Lower leg skin (tissue), 3 donors: ENCODE data around the gene NKAIN2.
"Not testable (repeated sequence)": the region's sequence is repeated elsewhere in the genome, so short reads cannot be mapped to it uniquely, and the experiment has no call there.

Source experiments
- POLR2A ChIP-seq, 2 donors: fragments of 450-650 bp; IDR thresholded peaks; one replicate each; pipeline ENCODE4 v1.6.1; 2016 to 2017; ENCODE audit warnings: antibody characterized with exemption in 2 of 2, mild to moderate bottlenecking in 1 of 2, moderate library complexity in 1 of 2
- TF ChIP-seq, protein P1 (sequence below), 3 donors: fragments of 450-650 bp; IDR thresholded peaks; one replicate each; pipeline ENCODE4 v1.5.1; 2016; ENCODE audit warnings: antibody characterized with exemption in 3 of 3, mild to moderate bottlenecking in 3 of 3, moderate library complexity in 2 of 3

GRCh38 chr6:124464600-124464999 lies 660.9 kb downstream of the NKAIN2 start:
- TF ChIP-seq, protein P1, sequence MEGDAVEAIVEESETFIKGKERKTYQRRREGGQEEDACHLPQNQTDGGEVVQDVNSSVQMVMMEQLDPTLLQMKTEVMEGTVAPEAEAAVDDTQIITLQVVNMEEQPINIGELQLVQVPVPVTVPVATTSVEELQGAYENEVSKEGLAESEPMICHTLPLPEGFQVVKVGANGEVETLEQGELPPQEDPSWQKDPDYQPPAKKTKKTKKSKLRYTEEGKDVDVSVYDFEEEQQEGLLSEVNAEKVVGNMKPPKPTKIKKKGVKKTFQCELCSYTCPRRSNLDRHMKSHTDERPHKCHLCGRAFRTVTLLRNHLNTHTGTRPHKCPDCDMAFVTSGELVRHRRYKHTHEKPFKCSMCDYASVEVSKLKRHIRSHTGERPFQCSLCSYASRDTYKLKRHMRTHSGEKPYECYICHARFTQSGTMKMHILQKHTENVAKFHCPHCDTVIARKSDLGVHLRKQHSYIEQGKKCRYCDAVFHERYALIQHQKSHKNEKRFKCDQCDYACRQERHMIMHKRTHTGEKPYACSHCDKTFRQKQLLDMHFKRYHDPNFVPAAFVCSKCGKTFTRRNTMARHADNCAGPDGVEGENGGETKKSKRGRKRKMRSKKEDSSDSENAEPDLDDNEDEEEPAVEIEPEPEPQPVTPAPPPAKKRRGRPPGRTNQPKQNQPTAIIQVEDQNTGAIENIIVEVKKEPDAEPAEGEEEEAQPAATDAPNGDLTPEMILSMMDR (IDR thresholded peaks at IDR 0.05): not testable (repeated sequence)
- TF ChIP-seq POLR2A (IDR thresholded peaks at IDR 0.05): not testable (repeated sequence)
